ENCODE measurements around the gene RELA. TPM values are rescaled to one million over a fixed set of nuclear protein-coding genes. Genes with fewer than 3 reads are reported as not detected.

Gene RELA
- total RNA-seq, 2 experiments from 2014 or later = 48.0 to 78.9 TPM

- Histone ChIP-seq H2AFZ (ENCODE audit: low read length) (no peak overlapping the region), H3K4me3 (ENCODE audit: low read depth, low read length, poor library complexity, severe bottlenecking) (no peak overlapping the region), H3K9me2 (ENCODE audit: insufficient read depth, low read length) (no peaks in the 10 kb centered on the region), H4K20me1 (ENCODE audit: insufficient read depth, low read length) (no peaks in the 10 kb centered on the region), H3K4me1 (ENCODE audit: insufficient read depth, low read length, poor library complexity, severe bottlenecking) (no peaks in the 10 kb centered on the region), H3K27ac (ENCODE audit: low read depth, low read length, poor library complexity, severe bottlenecking) (no peak overlapping the region), H3K36me3 (ENCODE audit: insufficient read depth, low read length) (peaks cover 93% of the 10 kb centered on the region), H3K79me2 (ENCODE audit: insufficient read depth, low read depth, low read length) (no peaks in the 10 kb centered on the region), H3K9me3 (ENCODE audit: low read length) (no peaks in the 10 kb centered on the region), H3K4me2 (ENCODE audit: low read length) (no peak overlapping the region)
- CTCF ChIA-PET (ENCODE audit: unreplicated experiment) = no interaction called here
- no TSS peak for BruUV-seq (replicated peaks)
- POLR2A ChIA-PET = no interaction called here
- TF ChIP-seq, protein P1, sequence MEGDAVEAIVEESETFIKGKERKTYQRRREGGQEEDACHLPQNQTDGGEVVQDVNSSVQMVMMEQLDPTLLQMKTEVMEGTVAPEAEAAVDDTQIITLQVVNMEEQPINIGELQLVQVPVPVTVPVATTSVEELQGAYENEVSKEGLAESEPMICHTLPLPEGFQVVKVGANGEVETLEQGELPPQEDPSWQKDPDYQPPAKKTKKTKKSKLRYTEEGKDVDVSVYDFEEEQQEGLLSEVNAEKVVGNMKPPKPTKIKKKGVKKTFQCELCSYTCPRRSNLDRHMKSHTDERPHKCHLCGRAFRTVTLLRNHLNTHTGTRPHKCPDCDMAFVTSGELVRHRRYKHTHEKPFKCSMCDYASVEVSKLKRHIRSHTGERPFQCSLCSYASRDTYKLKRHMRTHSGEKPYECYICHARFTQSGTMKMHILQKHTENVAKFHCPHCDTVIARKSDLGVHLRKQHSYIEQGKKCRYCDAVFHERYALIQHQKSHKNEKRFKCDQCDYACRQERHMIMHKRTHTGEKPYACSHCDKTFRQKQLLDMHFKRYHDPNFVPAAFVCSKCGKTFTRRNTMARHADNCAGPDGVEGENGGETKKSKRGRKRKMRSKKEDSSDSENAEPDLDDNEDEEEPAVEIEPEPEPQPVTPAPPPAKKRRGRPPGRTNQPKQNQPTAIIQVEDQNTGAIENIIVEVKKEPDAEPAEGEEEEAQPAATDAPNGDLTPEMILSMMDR (conservative IDR thresholded peaks at IDR 0.05; ENCODE audit: low read length) = no peak
- TF ChIP-seq EZH2phosphoT487 (IDR thresholded peaks at IDR 0.05; ENCODE audit: borderline replicate concordance, low read depth, low read length) = no peak
- DNase-seq (ENCODE audit: low spot score) = no peak
- intact Hi-C loops (cut with micrococcal nuclease; ENCODE audit: unreplicated experiment) = loop anchor here (5.0 kb wide), 1 partner anchor 82 kb away; no protein-coding TSS in a partner anchor
Observed at GRCh38 chr11:65624931-65625627, 37.6 kb downstream of the RELA start.

DNA sequence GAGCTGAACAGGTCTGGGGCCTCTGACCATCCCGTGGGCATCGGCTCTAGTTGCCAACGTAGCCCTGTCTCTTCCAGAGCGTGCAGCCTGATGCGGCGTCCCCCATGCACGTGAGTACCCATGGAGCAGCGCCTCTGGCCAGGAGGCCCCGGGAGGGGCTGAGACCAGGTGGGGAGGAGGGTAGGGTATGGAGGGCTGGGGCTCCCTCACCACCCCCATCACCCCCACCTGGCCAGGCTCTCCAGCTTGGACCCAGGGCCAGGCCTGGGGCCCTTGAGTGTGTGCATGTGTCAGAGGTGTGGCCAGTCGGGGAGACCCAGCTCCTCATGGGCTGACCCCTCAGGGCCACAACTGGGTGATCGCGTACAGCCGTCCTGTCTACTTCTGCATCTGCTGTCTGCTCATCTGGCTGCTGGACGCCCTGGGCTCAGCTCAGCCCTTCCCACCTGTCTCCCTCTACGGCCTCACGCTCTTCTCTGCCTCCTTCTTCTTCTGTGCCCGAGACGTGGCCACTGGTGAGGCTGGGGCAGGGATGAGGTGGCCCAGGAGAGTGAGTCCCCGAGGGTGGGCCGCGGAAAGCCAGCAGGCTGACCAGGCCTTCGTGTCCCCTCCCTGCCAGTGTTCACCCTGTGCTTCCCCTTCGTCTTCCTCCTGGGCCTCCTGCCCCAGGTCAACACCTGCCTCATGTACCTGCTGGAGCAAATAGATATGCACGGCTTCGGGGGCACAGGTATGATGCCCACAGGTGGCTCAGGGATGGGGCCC lies 38.7 kb downstream of the RELA start:
- intact Hi-C loops (cut with micrococcal nuclease; ENCODE audit: unreplicated experiment) = no loop called here
- H3K36me3 ChIP-seq (ENCODE audit: insufficient read depth, low read length) = peaks cover 93% of the 10 kb centered on the region
- no TSS peak for BruUV-seq (replicated peaks)
- H4K20me1 ChIP-seq (ENCODE audit: insufficient read depth, low read length) = no peaks in the 10 kb centered on the region
- no peaks in the 10 kb centered on the region for H3K9me2 ChIP-seq (ENCODE audit: insufficient read depth, low read length)
- ChIA-PET POLR2A (interaction anchor here (0.5 to 0.6 kb wide), 2 partner anchors 87 to 205 kb away, joined by 3 to 5 read pairs; no protein-coding TSS in a partner anchor), CTCF (ENCODE audit: unreplicated experiment) (interaction anchor here (0.6 kb wide), 1 partner anchor 203 kb away, joined by 3 read pairs; no protein-coding TSS in a partner anchor)
- no peak for DNase-seq (ENCODE audit: low spot score)
- no peak overlapping the region for H3K4me3 ChIP-seq (ENCODE audit: low read depth, low read length, poor library complexity, severe bottlenecking)
- no peaks in the 10 kb centered on the region for H3K79me2 ChIP-seq (ENCODE audit: insufficient read depth, low read depth, low read length)
- no peak for TF ChIP-seq EZH2phosphoT487 (IDR thresholded peaks at IDR 0.05; ENCODE audit: borderline replicate concordance, low read depth, low read length)
- TF ChIP-seq, protein P1 (conservative IDR thresholded peaks at IDR 0.05; ENCODE audit: low read length) = no peak
- no peak overlapping the region for H3K4me2 ChIP-seq (ENCODE audit: low read length)
- H3K27ac ChIP-seq (ENCODE audit: low read depth, low read length, poor library complexity, severe bottlenecking) = no peak overlapping the region
- no peaks in the 10 kb centered on the region for H3K4me1 ChIP-seq (ENCODE audit: insufficient read depth, low read length, poor library complexity, severe bottlenecking)
- no peak overlapping the region for H2AFZ ChIP-seq (ENCODE audit: low read length)
- no peaks in the 10 kb centered on the region for H3K9me3 ChIP-seq (ENCODE audit: low read length)

Measured in OCI-LY7 (cell line).